DND-41 (cell line): ENCODE measurements around the gene RNF111.

Source experiments
- EZH2 ChIP-seq: IDR thresholded peaks from 3 replicates; pipeline ENCODE4 v1.6.1; 2012; ENCODE audit warnings: borderline replicate concordance, low read depth, mild to moderate bottlenecking, moderate library complexity, low read length, inconsistent platforms; ENCODE audit not compliant: severe bottlenecking
- TF ChIP-seq, protein P1 (sequence below): IDR thresholded peaks from 2 replicates; pipeline ENCODE4 v1.5.1; 2012; ENCODE audit warnings: borderline replicate concordance, low read length, moderate library complexity, mild to moderate bottlenecking; ENCODE audit not compliant: poor library complexity, severe bottlenecking; ENCODE audit errors: extremely low read depth

DNA sequence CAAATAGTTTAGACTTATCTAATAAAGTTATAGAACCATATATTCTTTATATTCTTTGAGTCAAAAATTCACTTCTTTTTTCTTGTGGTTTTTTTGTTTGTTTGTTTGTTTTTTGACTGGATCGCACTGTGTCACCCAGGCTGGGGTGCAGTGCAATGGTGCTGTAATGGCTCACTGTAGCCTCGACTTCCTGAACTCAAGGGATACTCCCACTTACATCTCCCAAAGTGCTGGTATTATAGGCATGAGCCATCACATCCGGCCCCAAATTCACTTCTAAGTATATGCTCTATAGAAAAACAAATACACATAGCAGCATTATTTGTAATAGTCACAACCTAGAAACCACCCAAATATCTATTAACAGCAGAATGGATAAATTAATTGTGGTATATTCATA is 40.3 kb upstream of the RNF111 start:
- TF ChIP-seq, protein P1, sequence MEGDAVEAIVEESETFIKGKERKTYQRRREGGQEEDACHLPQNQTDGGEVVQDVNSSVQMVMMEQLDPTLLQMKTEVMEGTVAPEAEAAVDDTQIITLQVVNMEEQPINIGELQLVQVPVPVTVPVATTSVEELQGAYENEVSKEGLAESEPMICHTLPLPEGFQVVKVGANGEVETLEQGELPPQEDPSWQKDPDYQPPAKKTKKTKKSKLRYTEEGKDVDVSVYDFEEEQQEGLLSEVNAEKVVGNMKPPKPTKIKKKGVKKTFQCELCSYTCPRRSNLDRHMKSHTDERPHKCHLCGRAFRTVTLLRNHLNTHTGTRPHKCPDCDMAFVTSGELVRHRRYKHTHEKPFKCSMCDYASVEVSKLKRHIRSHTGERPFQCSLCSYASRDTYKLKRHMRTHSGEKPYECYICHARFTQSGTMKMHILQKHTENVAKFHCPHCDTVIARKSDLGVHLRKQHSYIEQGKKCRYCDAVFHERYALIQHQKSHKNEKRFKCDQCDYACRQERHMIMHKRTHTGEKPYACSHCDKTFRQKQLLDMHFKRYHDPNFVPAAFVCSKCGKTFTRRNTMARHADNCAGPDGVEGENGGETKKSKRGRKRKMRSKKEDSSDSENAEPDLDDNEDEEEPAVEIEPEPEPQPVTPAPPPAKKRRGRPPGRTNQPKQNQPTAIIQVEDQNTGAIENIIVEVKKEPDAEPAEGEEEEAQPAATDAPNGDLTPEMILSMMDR: no peak
- TF ChIP-seq EZH2: no peak
